WTC11 (cell line): Measurements from ENCODE around the gene DNAH8.

Experiments used
- CREB1 ChIP-seq: sonication (generic); formaldehyde crosslinking; IDR thresholded peaks from 2 replicates; pipeline ENCODE4 v1.8.0; 2023; ENCODE audit warnings: mild to moderate bottlenecking, missing genetic modification reagents
- TF ChIP-seq, protein P1 (sequence below): fragments of 250-450 bp; sonication (Bioruptor Pico); IDR thresholded peaks from 2 replicates; pipeline ENCODE4 v2.1.2; 2022; ENCODE audit warnings: mild to moderate bottlenecking, moderate library complexity
- TF ChIP-seq, protein P2 (sequence below): fragments of 200-600 bp; IDR thresholded peaks from 2 replicates; pipeline ENCODE4 v1.8.0; 2022; ENCODE audit warnings: antibody characterized with exemption
- TF ChIP-seq, protein P3 (sequence below): sonication (generic); formaldehyde crosslinking; IDR thresholded peaks from 2 replicates; pipeline ENCODE4 v1.8.1; 2023; ENCODE audit warnings: mild to moderate bottlenecking, missing genetic modification reagents, moderate library complexity
- TF ChIP-seq, protein P4 (sequence below): sonication (generic); formaldehyde crosslinking; IDR thresholded peaks from 2 replicates; pipeline ENCODE4 v1.8.1; 2022; ENCODE audit warnings: mild to moderate bottlenecking, missing genetic modification reagents, moderate library complexity, borderline replicate concordance

DNA sequence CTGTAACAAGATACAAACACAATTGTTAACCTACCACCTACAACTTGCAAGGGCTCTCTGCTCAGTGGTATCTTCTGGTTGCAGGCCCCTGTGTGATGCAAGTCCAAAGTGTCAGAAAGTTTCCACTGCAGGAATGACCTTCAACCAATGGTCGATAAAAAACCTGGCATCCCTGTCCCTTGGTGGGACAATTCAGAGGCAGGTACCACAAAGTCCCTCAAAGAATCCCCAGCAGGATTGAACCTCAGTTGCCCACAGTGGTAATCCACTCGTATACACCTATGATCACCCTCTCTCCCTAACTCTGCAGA, 28.1 kb upstream of the DNAH8 start:
- TF ChIP-seq CREB1 (CRISPR knock-in tag) = no peak
- TF ChIP-seq, protein P1, sequence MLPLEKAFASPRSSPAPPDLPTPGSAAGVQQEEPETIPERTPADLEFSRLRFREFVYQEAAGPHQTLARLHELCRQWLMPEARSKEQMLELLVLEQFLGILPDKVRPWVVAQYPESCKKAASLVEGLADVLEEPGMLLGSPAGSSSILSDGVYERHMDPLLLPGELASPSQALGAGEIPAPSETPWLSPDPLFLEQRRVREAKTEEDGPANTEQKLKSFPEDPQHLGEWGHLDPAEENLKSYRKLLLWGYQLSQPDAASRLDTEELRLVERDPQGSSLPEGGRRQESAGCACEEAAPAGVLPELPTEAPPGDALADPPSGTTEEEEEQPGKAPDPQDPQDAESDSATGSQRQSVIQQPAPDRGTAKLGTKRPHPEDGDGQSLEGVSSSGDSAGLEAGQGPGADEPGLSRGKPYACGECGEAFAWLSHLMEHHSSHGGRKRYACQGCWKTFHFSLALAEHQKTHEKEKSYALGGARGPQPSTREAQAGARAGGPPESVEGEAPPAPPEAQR (CRISPR knock-in tag) = no peak
- TF ChIP-seq, protein P2, sequence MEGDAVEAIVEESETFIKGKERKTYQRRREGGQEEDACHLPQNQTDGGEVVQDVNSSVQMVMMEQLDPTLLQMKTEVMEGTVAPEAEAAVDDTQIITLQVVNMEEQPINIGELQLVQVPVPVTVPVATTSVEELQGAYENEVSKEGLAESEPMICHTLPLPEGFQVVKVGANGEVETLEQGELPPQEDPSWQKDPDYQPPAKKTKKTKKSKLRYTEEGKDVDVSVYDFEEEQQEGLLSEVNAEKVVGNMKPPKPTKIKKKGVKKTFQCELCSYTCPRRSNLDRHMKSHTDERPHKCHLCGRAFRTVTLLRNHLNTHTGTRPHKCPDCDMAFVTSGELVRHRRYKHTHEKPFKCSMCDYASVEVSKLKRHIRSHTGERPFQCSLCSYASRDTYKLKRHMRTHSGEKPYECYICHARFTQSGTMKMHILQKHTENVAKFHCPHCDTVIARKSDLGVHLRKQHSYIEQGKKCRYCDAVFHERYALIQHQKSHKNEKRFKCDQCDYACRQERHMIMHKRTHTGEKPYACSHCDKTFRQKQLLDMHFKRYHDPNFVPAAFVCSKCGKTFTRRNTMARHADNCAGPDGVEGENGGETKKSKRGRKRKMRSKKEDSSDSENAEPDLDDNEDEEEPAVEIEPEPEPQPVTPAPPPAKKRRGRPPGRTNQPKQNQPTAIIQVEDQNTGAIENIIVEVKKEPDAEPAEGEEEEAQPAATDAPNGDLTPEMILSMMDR = no peak
- TF ChIP-seq, protein P3, sequence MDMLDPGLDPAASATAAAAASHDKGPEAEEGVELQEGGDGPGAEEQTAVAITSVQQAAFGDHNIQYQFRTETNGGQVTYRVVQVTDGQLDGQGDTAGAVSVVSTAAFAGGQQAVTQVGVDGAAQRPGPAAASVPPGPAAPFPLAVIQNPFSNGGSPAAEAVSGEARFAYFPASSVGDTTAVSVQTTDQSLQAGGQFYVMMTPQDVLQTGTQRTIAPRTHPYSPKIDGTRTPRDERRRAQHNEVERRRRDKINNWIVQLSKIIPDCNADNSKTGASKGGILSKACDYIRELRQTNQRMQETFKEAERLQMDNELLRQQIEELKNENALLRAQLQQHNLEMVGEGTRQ (CRISPR knock-in tag) = no peak
- TF ChIP-seq, protein P4, sequence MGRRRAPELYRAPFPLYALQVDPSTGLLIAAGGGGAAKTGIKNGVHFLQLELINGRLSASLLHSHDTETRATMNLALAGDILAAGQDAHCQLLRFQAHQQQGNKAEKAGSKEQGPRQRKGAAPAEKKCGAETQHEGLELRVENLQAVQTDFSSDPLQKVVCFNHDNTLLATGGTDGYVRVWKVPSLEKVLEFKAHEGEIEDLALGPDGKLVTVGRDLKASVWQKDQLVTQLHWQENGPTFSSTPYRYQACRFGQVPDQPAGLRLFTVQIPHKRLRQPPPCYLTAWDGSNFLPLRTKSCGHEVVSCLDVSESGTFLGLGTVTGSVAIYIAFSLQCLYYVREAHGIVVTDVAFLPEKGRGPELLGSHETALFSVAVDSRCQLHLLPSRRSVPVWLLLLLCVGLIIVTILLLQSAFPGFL (CRISPR knock-in tag) = no peak
